ENCODE data around the gene CASR. TPM values are rescaled to one million over a fixed set of nuclear protein-coding genes. Genes with fewer than 3 reads are reported as not detected.
"Not testable (repeated sequence)": the region's sequence is repeated elsewhere in the genome, so short reads cannot be mapped to it uniquely, and the experiment has no call there.

CASR gene
- total RNA-seq, 1 experiment from 2014 or later = not detected

DNA sequence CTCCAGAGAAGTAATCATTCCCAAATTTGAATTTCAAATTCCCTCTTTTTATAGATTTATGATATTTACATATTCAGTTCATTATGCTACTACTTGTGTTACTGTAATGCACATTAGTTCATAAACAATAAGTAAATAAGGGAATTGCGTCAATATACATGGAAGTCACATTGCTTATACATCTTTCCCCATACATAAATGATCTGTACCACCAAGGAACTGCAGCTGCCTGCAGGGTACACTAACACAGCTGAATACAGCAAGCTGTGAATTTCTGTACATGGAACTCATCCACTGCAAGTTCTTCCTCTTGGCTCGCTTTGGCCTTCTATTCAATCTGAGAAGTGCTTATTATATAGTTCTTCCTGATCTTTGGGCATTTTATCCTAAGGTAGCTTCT lies 15.5 kb downstream of the CASR start:
- intact Hi-C loops (cut with micrococcal nuclease; ENCODE audit: unreplicated experiment) = no loop called here
- no peak overlapping the region for H3K4me3 Mint-ChIP-seq (ENCODE audit: unreplicated experiment)
- Histone ChIP-seq H3K27me3 (replicated peaks; ENCODE audit: control insufficient read depth, insufficient read depth, low read length) (no peaks in the 10 kb centered on the region), H3K36me3 (ENCODE audit: control insufficient read depth, insufficient read depth, low read length) (no peaks in the 10 kb centered on the region), H3K4me3 (ENCODE audit: low read depth, low read length) (no peak overlapping the region), H3K4me1 (no peaks in the 10 kb centered on the region), H3K9me3 (no peaks in the 10 kb centered on the region)
- no peak for DNase-seq
- H3K4me1 Mint-ChIP-seq (ENCODE audit: low read depth, unreplicated experiment) = no peaks in the 10 kb centered on the region
- TF ChIP-seq, protein P1, sequence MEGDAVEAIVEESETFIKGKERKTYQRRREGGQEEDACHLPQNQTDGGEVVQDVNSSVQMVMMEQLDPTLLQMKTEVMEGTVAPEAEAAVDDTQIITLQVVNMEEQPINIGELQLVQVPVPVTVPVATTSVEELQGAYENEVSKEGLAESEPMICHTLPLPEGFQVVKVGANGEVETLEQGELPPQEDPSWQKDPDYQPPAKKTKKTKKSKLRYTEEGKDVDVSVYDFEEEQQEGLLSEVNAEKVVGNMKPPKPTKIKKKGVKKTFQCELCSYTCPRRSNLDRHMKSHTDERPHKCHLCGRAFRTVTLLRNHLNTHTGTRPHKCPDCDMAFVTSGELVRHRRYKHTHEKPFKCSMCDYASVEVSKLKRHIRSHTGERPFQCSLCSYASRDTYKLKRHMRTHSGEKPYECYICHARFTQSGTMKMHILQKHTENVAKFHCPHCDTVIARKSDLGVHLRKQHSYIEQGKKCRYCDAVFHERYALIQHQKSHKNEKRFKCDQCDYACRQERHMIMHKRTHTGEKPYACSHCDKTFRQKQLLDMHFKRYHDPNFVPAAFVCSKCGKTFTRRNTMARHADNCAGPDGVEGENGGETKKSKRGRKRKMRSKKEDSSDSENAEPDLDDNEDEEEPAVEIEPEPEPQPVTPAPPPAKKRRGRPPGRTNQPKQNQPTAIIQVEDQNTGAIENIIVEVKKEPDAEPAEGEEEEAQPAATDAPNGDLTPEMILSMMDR (IDR thresholded peaks at IDR 0.05; ENCODE audit: insufficient read depth in 1 of 2, low read depth in 1 of 2, low read length in 1 of 2, severe bottlenecking in 1 of 2, unreplicated experiment in 1 of 2) = no peak
- H3K36me3 Mint-ChIP-seq (ENCODE audit: insufficient read depth, unreplicated experiment) = peaks cover 2% of the 10 kb centered on the region
- no TSS peak for BruUV-seq (replicated peaks)
- peaks cover 18% of the 10 kb centered on the region for H3K27me3 Mint-ChIP-seq (ENCODE audit: insufficient read depth, unreplicated experiment)
- CTCF ChIA-PET = no interaction called here
- POLR2A ChIA-PET = no interaction called here
- no peaks in the 10 kb centered on the region for H3K9me3 Mint-ChIP-seq (ENCODE audit: unreplicated experiment)
- no peak overlapping the region for H3K27ac Mint-ChIP-seq (ENCODE audit: unreplicated experiment)

DNA sequence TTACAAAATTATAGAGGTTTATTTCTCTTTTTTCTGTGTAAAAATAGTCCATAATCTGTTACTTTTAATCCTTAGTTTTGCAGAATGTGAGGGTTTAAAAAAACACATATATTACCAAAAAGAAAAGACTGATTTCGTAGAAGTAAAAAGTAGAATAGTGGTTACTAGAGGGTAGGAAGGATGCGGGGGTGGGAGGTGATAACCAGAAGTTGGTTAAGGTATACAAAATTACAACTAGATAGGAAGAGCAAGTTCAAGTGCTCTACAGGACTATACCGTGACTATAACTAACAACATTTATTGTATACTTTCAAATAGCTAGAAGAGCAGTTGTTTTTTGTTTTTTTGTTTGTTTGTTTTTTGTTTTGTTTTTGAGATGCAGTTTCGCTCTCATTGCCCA lies 16.1 kb downstream of the CASR start:
- BruUV-seq (replicated peaks) = no TSS peak
- no peaks in the 10 kb centered on the region for H3K4me1 Mint-ChIP-seq (ENCODE audit: low read depth, unreplicated experiment)

DNA sequence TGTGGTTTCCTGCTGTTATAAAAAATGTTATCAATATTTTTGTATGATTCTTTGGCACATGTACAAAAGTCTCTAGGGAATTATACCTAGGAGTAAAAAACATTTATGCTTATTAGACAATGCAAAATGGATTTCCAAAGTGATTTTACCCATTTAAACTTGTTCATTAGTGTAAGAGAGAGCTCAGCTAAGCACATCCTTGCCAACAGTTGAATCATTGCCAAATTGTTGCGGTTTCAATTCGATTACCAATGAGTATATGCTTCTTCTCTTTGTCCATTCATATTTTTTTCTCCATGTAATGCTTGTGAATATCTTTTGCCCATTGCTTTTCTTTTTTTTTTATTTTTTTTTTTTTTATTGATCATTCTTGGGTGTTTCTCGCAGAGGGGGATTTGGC lies 17.2 kb downstream of the CASR start:
- H3K36me3 Mint-ChIP-seq (ENCODE audit: insufficient read depth, unreplicated experiment) = peaks cover 4% of the 10 kb centered on the region
- H3K27ac Mint-ChIP-seq (ENCODE audit: unreplicated experiment) = no peak overlapping the region
- H3K4me1 Mint-ChIP-seq (ENCODE audit: low read depth, unreplicated experiment) = no peaks in the 10 kb centered on the region
- Histone ChIP-seq H3K36me3 (ENCODE audit: control insufficient read depth, insufficient read depth, low read length) (no peaks in the 10 kb centered on the region), H3K9me3 (no peaks in the 10 kb centered on the region), H3K27me3 (replicated peaks; ENCODE audit: control insufficient read depth, insufficient read depth, low read length) (no peaks in the 10 kb centered on the region), H3K4me1 (no peaks in the 10 kb centered on the region), H3K4me3 (ENCODE audit: low read depth, low read length) (no peak overlapping the region)
- CTCF ChIA-PET = no interaction called here
- BruUV-seq (replicated peaks) = no TSS peak
- TF ChIP-seq, protein P1 (IDR thresholded peaks at IDR 0.05; ENCODE audit: insufficient read depth in 1 of 2, low read depth in 1 of 2, low read length in 1 of 2, severe bottlenecking in 1 of 2, unreplicated experiment in 1 of 2) = no peak
- intact Hi-C loops (cut with micrococcal nuclease; ENCODE audit: unreplicated experiment) = no loop called here
- H3K9me3 Mint-ChIP-seq (ENCODE audit: unreplicated experiment) = no peaks in the 10 kb centered on the region
- H3K27me3 Mint-ChIP-seq (ENCODE audit: insufficient read depth, unreplicated experiment) = peaks cover 5% of the 10 kb centered on the region
- H3K4me3 Mint-ChIP-seq (ENCODE audit: unreplicated experiment) = no peak overlapping the region
- POLR2A ChIA-PET = no interaction called here
- no peak for DNase-seq

More for the DNA sequence above, 16.1 kb downstream of the CASR start:
- intact Hi-C loops (cut with micrococcal nuclease; ENCODE audit: unreplicated experiment) = no loop called here
- ChIA-PET POLR2A (no interaction called here), CTCF (interaction anchor here (0.6 kb wide), 1 partner anchor 1957 kb away, joined by 4 read pairs; no protein-coding TSS in a partner anchor)
- peaks cover 12% of the 10 kb centered on the region for H3K27me3 Mint-ChIP-seq (ENCODE audit: insufficient read depth, unreplicated experiment)
- no peaks in the 10 kb centered on the region for H3K4me1 ChIP-seq
- no peak overlapping the region for H3K4me3 ChIP-seq (ENCODE audit: low read depth, low read length)
- no peaks in the 10 kb centered on the region for H3K9me3 Mint-ChIP-seq (ENCODE audit: unreplicated experiment)
- DNase-seq = no peak
- no peak overlapping the region for H3K4me3 Mint-ChIP-seq (ENCODE audit: unreplicated experiment)
- TF ChIP-seq, protein P1 (IDR thresholded peaks at IDR 0.05; ENCODE audit: insufficient read depth in 1 of 2, low read depth in 1 of 2, low read length in 1 of 2, severe bottlenecking in 1 of 2, unreplicated experiment in 1 of 2) = no peak
- H3K27me3 ChIP-seq (replicated peaks; ENCODE audit: control insufficient read depth, insufficient read depth, low read length) = no peaks in the 10 kb centered on the region
- no peak overlapping the region for H3K27ac Mint-ChIP-seq (ENCODE audit: unreplicated experiment)
- H3K36me3 ChIP-seq (ENCODE audit: control insufficient read depth, insufficient read depth, low read length) = no peaks in the 10 kb centered on the region
- no peaks in the 10 kb centered on the region for H3K9me3 ChIP-seq
- peaks cover 4% of the 10 kb centered on the region for H3K36me3 Mint-ChIP-seq (ENCODE audit: insufficient read depth, unreplicated experiment)

DNA sequence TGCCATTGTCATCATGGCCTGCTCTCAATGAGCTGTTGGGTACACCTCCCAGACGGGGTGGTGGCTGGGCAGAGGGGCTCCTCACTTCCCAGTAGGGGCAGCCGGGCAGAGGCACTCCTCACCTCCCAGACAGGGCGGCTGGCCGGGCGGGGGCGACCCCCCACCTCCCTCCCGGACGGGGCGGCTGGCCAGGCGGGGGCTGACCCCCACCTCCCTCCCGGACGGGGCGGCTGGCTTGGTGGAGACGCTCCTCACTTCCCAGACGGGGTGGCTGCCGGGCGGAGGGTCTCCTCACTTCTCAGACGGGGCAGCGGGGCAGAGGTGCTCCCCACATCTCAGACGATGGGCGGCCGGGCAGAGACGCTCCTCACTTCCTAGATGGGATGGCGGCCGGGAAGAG lies 18.0 kb downstream of the CASR start:
- H3K4me1 ChIP-seq; H3K27ac Mint-ChIP-seq (ENCODE audit: unreplicated experiment); POLR2A ChIA-PET; H3K27me3 Mint-ChIP-seq (ENCODE audit: insufficient read depth, unreplicated experiment); BruUV-seq (replicated peaks); H3K4me3 Mint-ChIP-seq (ENCODE audit: unreplicated experiment); DNase-seq; H3K9me3 ChIP-seq; intact Hi-C loops (cut with micrococcal nuclease; ENCODE audit: unreplicated experiment); H3K27me3 ChIP-seq (replicated peaks; ENCODE audit: control insufficient read depth, insufficient read depth, low read length); CTCF ChIA-PET; H3K9me3 Mint-ChIP-seq (ENCODE audit: unreplicated experiment); H3K36me3 ChIP-seq (ENCODE audit: control insufficient read depth, insufficient read depth, low read length); H3K36me3 Mint-ChIP-seq (ENCODE audit: insufficient read depth, unreplicated experiment); H3K4me1 Mint-ChIP-seq (ENCODE audit: low read depth, unreplicated experiment); H3K4me3 ChIP-seq (ENCODE audit: low read depth, low read length): not testable (repeated sequence)

Measured in Caco-2 (cell line).